HFF-Myc (cell line): ENCODE results near the gene TXNRD2.
A peak's percentile ranks its signal among the peaks of the same experiment; 100 is the strongest.

Experiments used
- DNase-seq: peaks from one replicate; pipeline ENCODE4 v3.0.0-alpha.2; 2011; ENCODE audit warnings: low read depth; ENCODE audit errors: extremely low read depth
- H3K4me3 ChIP-seq: replicated peaks from 2 replicates; pipeline ENCODE4 v1.5.1; 2011; ENCODE audit warnings: low read depth, mild to moderate bottlenecking, control low read depth, low read length
- CTCF ChIP-seq: IDR thresholded peaks from 2 replicates; pipeline ENCODE4 v1.5.1; 2012; ENCODE audit warnings: mild to moderate bottlenecking, low read depth, low read length, control low read depth; ENCODE audit errors: missing control alignments

Gene TXNRD2

GRCh38 chr22:19988331-19988808, 46.8 kb upstream of the TXNRD2 start:
- H3K4me3 ChIP-seq, result no peak overlapping the region
- TF ChIP-seq CTCF, result no peak
- no peak for DNase-seq

- DNase-seq, result no peak
- no peak overlapping the region for H3K4me3 ChIP-seq
- no peak for TF ChIP-seq CTCF
Observed at GRCh38 chr22:19987394-19988306, 46.0 kb upstream of the TXNRD2 start.

- peak overlapping the region; percentile 60 for H3K4me3 ChIP-seq
- TF ChIP-seq CTCF, result no peak
- DNase-seq, result no peak
Observed at GRCh38 chr22:19986410-19987341, 45.1 kb upstream of the TXNRD2 start.

- H3K4me3 ChIP-seq, result peak overlapping the region; percentile 60
- no peak for DNase-seq
- no peak for TF ChIP-seq CTCF
Observed at GRCh38 chr22:19986011-19986409, 44.4 kb upstream of the TXNRD2 start.

GRCh38 chr22:19984851-19985811, 43.5 kb upstream of the TXNRD2 start:
- no peak for TF ChIP-seq CTCF
- no peak overlapping the region for H3K4me3 ChIP-seq
- no peak for DNase-seq

GRCh38 chr22:19984201-19984753, 42.7 kb upstream of the TXNRD2 start:
- TF ChIP-seq CTCF, result no peak
- no peak for DNase-seq
- H3K4me3 ChIP-seq, result no peak overlapping the region
